Neural cell (in vitro differentiated cells): Measurements from ENCODE around the gene STUM. TPM values are rescaled to one million over a fixed set of nuclear protein-coding genes. Genes with fewer than 3 reads are reported as not detected.

Source experiments
- H2AFZ ChIP-seq: fragments of 200-600, 300-800 bp; sonication (generic), shearing (Covaris generic); 2 replicates; pipeline ENCODE4 v1.6.0; 2014; ENCODE audit warnings: low read depth, mild to moderate bottlenecking, antibody characterized with exemption, low read length, moderate library complexity
- H3F3A ChIP-seq: fragments of 200-600 bp; shearing (Covaris generic); 2 replicates; pipeline ENCODE4 v1.6.1; 2016; ENCODE audit warnings: mild to moderate bottlenecking, moderate library complexity, mixed read lengths, antibody characterized with exemption, low read length; ENCODE audit not compliant: insufficient read depth, poor library complexity, severe bottlenecking
- H3K27ac ChIP-seq: fragments of 200-600, 300-800 bp; sonication (generic), shearing (Covaris generic); 2 replicates; pipeline ENCODE4 v1.5.1; 2014; ENCODE audit warnings: mild to moderate bottlenecking, low read length, moderate library complexity
- H3K27me3 ChIP-seq: fragments of 300-800, 200-600 bp; sonication (generic), shearing (Covaris generic); 2 replicates; pipeline ENCODE4 v1.6.0; 2014; ENCODE audit warnings: mild to moderate bottlenecking, low read depth, low read length, moderate library complexity; ENCODE audit not compliant: insufficient read depth
- H3K36me3 ChIP-seq: fragments of 300-800, 200-600 bp; sonication (generic), shearing (Covaris generic); 2 replicates; pipeline ENCODE4 v1.5.1; 2014; ENCODE audit warnings: mild to moderate bottlenecking, antibody characterized with exemption, low read length, moderate library complexity; ENCODE audit not compliant: insufficient read depth
- H3K4me2 ChIP-seq: fragments of 300-800, 200-600 bp; sonication (generic), shearing (Covaris generic); 2 replicates; pipeline ENCODE4 v1.6.0; 2014; ENCODE audit warnings: mild to moderate bottlenecking, low read length
- H3K4me3 ChIP-seq: fragments of 300-800, 200-600 bp; sonication (generic), shearing (Covaris generic); 2 replicates; pipeline ENCODE4 v1.5.1; 2014; ENCODE audit warnings: mild to moderate bottlenecking, low read length, moderate library complexity
- H3K79me2 ChIP-seq: fragments of 200-600 bp; shearing (Covaris generic); replicated peaks from 2 replicates; pipeline ENCODE4 v1.6.0; 2014; ENCODE audit warnings: mild to moderate bottlenecking, low read length, moderate library complexity; ENCODE audit not compliant: insufficient read depth
- H3K9ac ChIP-seq: fragments of 300-800, 200-600 bp; sonication (generic), shearing (Covaris generic); 2 replicates; pipeline ENCODE4 v1.6.1; 2016; ENCODE audit warnings: mild to moderate bottlenecking, low read length, mixed read lengths
- H3K9me2 ChIP-seq: fragments of 200-600 bp; shearing (Covaris generic); 2 replicates; pipeline ENCODE4 v1.6.1; 2016; ENCODE audit warnings: mild to moderate bottlenecking, low read length, mixed read lengths; ENCODE audit not compliant: insufficient read depth
- H3K9me3 ChIP-seq: fragments of 200-600, 300-800 bp; sonication (generic), shearing (Covaris generic); 2 replicates; pipeline ENCODE4 v1.6.1; 2016; ENCODE audit warnings: mild to moderate bottlenecking, mixed run types, low read length, moderate library complexity, mixed read lengths
- H4K20me1 ChIP-seq: fragments of 200-600 bp; shearing (Covaris generic); 2 replicates; pipeline ENCODE4 v1.6.1; 2016; ENCODE audit warnings: mild to moderate bottlenecking, mixed run types; ENCODE audit not compliant: insufficient read depth
- EP300 ChIP-seq: fragments of 450-650 bp; conservative IDR thresholded peaks from 2 replicates; pipeline ENCODE4 v1.6.1; 2014; ENCODE audit warnings: antibody characterized with exemption, mild to moderate bottlenecking, moderate library complexity; ENCODE audit not compliant: poor library complexity, severe bottlenecking
- EZH2 ChIP-seq: fragments of 200-600, 300-800 bp; shearing (Covaris generic), sonication (generic); IDR thresholded peaks from 2 replicates; pipeline ENCODE4 v1.6.1; 2014; ENCODE audit warnings: antibody characterized with exemption, low read length, borderline replicate concordance, mild to moderate bottlenecking; ENCODE audit not compliant: insufficient read depth, poor library complexity, severe bottlenecking
- MXI1 ChIP-seq: fragments of 450-650 bp; conservative IDR thresholded peaks from 2 replicates; pipeline ENCODE4 v1.6.1; 2014; ENCODE audit warnings: antibody characterized with exemption, mild to moderate bottlenecking; ENCODE audit not compliant: poor library complexity, severe bottlenecking
- POLR2AphosphoS5 ChIP-seq: IDR thresholded peaks from 2 replicates; pipeline ENCODE4 v1.6.1; 2012
- RAD21 ChIP-seq: fragments of 450-650 bp; conservative IDR thresholded peaks from 2 replicates; pipeline ENCODE4 v1.6.1; 2014; ENCODE audit warnings: antibody characterized with exemption, mild to moderate bottlenecking, moderate library complexity
- REST ChIP-seq: IDR thresholded peaks from 2 replicates; pipeline ENCODE4 v1.6.1; 2012; ENCODE audit warnings: borderline replicate concordance
- SMC3 ChIP-seq: fragments of 450-650 bp; conservative IDR thresholded peaks from 2 replicates; pipeline ENCODE4 v1.6.1; 2014; ENCODE audit warnings: antibody characterized with exemption, mild to moderate bottlenecking, moderate library complexity; ENCODE audit not compliant: poor library complexity
- TAF1 ChIP-seq: IDR thresholded peaks from 2 replicates; pipeline ENCODE4 v1.6.1; 2012; ENCODE audit warnings: low read depth
- polyA plus RNA-seq: library from polyadenylated mRNA; depleted of rRNA; stranded (reverse); fragments of >200 nt; gene quantifications from 2 replicates; pipeline ENCODE4 v1.2.3, GENCODE V29; 2014
- TF ChIP-seq, protein P1 (sequence below): fragments of 450-650 bp; IDR thresholded peaks from 2 replicates; pipeline ENCODE4 v1.5.1; 2014; ENCODE audit warnings: antibody characterized with exemption, mild to moderate bottlenecking, moderate library complexity; ENCODE audit not compliant: poor library complexity, severe bottlenecking

Gene STUM
- polyA plus RNA-seq, 1 donor from 2014 or later, result 0.52 TPM

DNA sequence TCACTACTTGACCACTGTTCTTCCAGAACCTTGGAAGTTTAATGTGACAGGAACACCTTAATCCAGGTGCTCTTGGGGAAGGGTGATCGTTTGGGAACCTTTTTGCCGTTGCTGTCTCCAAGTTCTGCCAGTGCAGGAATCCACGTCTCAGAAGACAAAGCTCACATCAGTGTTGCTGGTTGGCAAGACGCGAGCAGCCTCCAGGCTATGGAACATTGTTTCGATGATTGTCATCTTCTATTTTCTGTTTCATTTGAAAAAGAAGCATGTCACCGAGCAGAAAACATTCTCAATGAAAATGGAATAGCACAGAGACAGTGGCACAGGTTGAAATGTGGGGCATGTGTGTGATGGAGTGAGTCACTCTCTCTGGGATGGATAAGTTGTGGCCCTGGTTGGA lies 11.7 kb downstream of the STUM start:
- H3K4me3 ChIP-seq, result no peak overlapping the region
- H3K9me3 ChIP-seq, result no peaks in the 10 kb centered on the region
- no peak overlapping the region for H3K27ac ChIP-seq
- no peak overlapping the region for H2AFZ ChIP-seq
- TF ChIP-seq MXI1 (no peak), EZH2 (no peak), EP300 (no peak), TAF1 (no peak), REST (no peak), SMC3 (no peak), POLR2AphosphoS5 (no peak), RAD21 (no peak)
- TF ChIP-seq, protein P1, sequence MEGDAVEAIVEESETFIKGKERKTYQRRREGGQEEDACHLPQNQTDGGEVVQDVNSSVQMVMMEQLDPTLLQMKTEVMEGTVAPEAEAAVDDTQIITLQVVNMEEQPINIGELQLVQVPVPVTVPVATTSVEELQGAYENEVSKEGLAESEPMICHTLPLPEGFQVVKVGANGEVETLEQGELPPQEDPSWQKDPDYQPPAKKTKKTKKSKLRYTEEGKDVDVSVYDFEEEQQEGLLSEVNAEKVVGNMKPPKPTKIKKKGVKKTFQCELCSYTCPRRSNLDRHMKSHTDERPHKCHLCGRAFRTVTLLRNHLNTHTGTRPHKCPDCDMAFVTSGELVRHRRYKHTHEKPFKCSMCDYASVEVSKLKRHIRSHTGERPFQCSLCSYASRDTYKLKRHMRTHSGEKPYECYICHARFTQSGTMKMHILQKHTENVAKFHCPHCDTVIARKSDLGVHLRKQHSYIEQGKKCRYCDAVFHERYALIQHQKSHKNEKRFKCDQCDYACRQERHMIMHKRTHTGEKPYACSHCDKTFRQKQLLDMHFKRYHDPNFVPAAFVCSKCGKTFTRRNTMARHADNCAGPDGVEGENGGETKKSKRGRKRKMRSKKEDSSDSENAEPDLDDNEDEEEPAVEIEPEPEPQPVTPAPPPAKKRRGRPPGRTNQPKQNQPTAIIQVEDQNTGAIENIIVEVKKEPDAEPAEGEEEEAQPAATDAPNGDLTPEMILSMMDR, result no peak
- no peak overlapping the region for H3K4me2 ChIP-seq
- H3K9ac ChIP-seq, result no peak overlapping the region
- no peaks in the 10 kb centered on the region for H3K9me2 ChIP-seq
- no peaks in the 10 kb centered on the region for H4K20me1 ChIP-seq
- no peaks in the 10 kb centered on the region for H3K36me3 ChIP-seq
- H3K27me3 ChIP-seq, result no peaks in the 10 kb centered on the region
- H3F3A ChIP-seq, result no peaks in the 10 kb centered on the region
- no peaks in the 10 kb centered on the region for H3K79me2 ChIP-seq

DNA sequence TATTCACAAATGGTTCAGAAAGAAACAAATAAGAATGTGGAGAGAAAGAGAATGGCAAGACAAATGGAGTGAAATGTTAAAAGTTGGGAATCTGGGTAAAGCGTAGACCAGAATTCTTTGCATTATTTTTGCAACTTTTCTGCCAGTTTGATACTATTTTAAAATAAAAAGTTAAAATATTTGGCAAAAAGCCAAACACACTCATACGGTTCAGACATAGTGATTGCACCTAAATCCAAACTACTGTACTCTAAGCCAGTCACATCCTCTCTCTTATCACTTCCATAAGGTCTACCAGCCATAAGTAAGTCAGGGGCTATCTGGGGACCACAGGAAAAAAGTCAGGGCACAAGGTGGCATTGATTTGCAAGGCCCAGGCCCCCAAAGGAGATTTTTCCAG lies 14.4 kb downstream of the STUM start:
- Histone ChIP-seq H3K79me2 (no peaks in the 10 kb centered on the region), H2AFZ (no peak overlapping the region), H4K20me1 (no peaks in the 10 kb centered on the region), H3K27ac (no peak overlapping the region), H3K4me2 (no peak overlapping the region), H3K9ac (no peak overlapping the region), H3K27me3 (no peaks in the 10 kb centered on the region), H3K4me3 (no peak overlapping the region), H3K36me3 (no peaks in the 10 kb centered on the region), H3K9me3 (no peaks in the 10 kb centered on the region), H3K9me2 (no peaks in the 10 kb centered on the region), H3F3A (no peaks in the 10 kb centered on the region)
- TF ChIP-seq REST, result no peak
- TF ChIP-seq MXI1, result no peak
- TF ChIP-seq SMC3, result no peak
- TF ChIP-seq TAF1, result no peak
- TF ChIP-seq POLR2AphosphoS5, result no peak
- TF ChIP-seq, protein P1, result no peak
- no peak for TF ChIP-seq EZH2
- TF ChIP-seq EP300, result no peak
- TF ChIP-seq RAD21, result no peak
